Upper lobe of right lung (tissue), 1 donor: ENCODE data around the gene RBM28. TPM values are rescaled to one million over a fixed set of nuclear protein-coding genes. Genes with fewer than 3 reads are reported as not detected.

ENCODE experiments used
- ATAC-seq: fragments of 200-7000 bp; cut with Tn5 transposase; one replicate; pipeline ENCODE4 v1.9.1; 2020; ENCODE audit warnings: mild to moderate bottlenecking, moderate library complexity
- DNase-seq: peaks from one replicate; pipeline ENCODE4 v3.0.0-alpha.2; 2020
- H3K27ac ChIP-seq: fragments of 200-600 bp; one replicate; pipeline ENCODE4 v1.8.0; 2022
- H3K27me3 ChIP-seq: fragments of 200-600 bp; one replicate; pipeline ENCODE4 v1.8.0; 2022; ENCODE audit warnings: mild to moderate bottlenecking
- H3K36me3 ChIP-seq: fragments of 200-600 bp; one replicate; pipeline ENCODE4 v1.8.0; 2022
- H3K4me1 ChIP-seq: fragments of 200-600 bp; one replicate; pipeline ENCODE4 v1.8.0; 2022
- H3K4me3 ChIP-seq: fragments of 200-600 bp; one replicate; pipeline ENCODE4 v1.8.0; 2022; ENCODE audit warnings: mild to moderate bottlenecking
- H3K9me3 ChIP-seq: fragments of 200-600 bp; one replicate; pipeline ENCODE4 v1.8.0; 2022
- intact Hi-C: fragments of 100-400 bp; cut with DNase I; formaldehyde crosslinking; loops from one replicate; pipeline ENCODE4 v1.11.0; 2022
- long read RNA-seq: library from polyadenylated mRNA; unstranded; transcript quantifications from one replicate; pipeline ENCODE4 v2.0.0, GENCODE V29; 2021
- total RNA-seq: library from RNA; stranded (reverse); fragmentation: NEBNext Ultra II Directional; extraction: Animal tissue kit (Norgen Biotek cat#: 25700); gene quantifications from one replicate; pipeline ENCODE4 v1.2.1, GENCODE V29; 2021
- TF ChIP-seq, protein P1 (sequence below): fragments of 200-600 bp; IDR thresholded peaks from one replicate; pipeline ENCODE4 v1.8.0; 2022; ENCODE audit warnings: antibody characterized with exemption
- donor health status: DM: no; HTN: yes; CAD: no; lungs with severe emphysema.

The RBM28 gene, protein sequence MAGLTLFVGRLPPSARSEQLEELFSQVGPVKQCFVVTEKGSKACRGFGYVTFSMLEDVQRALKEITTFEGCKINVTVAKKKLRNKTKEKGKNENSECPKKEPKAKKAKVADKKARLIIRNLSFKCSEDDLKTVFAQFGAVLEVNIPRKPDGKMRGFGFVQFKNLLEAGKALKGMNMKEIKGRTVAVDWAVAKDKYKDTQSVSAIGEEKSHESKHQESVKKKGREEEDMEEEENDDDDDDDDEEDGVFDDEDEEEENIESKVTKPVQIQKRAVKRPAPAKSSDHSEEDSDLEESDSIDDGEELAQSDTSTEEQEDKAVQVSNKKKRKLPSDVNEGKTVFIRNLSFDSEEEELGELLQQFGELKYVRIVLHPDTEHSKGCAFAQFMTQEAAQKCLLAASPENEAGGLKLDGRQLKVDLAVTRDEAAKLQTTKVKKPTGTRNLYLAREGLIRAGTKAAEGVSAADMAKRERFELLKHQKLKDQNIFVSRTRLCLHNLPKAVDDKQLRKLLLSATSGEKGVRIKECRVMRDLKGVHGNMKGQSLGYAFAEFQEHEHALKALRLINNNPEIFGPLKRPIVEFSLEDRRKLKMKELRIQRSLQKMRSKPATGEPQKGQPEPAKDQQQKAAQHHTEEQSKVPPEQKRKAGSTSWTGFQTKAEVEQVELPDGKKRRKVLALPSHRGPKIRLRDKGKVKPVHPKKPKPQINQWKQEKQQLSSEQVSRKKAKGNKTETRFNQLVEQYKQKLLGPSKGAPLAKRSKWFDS
- 28.3 TPM for total RNA-seq
- long read RNA-seq, full-length matches to known transcripts: 9 of 20 reads
- long read RNA-seq, partial matches to known transcripts: 4 of 20 reads
- long read RNA-seq, other reads (novel, unspliced or antisense): 7 of 20 reads

DNA sequence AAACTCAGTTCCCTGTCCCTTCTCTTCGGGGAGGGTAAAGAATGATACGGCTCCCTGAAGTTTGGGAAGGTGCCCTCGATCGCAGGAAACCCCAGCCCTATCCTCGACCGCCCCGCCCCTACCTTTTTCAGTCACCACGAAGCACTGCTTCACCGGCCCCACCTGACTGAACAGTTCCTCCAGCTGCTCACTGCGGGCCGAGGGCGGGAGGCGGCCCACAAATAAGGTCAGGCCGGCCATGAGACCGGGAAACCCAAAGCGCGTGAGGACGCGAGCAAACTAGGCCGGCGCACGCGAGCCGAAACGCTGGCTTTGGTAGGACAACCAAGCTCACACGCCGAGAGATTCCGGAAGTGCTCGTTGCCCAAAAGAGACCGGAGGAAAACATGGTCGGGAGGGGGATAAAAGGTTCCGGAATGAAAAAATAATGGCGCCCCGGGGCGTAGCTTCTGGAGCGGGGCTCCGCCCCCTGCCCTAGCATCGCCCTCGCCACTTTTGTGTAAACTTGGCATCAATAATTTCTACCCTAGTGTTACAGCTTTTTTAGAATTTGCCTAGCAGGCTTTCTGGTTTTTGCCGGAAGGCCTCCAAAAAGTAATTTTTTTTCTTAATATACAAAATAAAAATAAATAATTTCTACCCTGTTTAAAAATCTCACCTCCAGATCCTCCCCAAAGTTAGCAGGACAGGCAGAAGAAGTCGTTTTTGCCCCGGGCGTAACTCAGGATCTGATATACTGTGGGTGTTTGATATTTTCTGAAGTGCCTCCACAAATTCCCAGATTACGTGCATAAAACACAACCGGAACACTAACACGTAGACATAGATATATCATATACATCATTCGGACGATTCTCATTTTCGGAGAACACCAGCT, at the start of gene RBM28:
RBM28 (minus strand) TSS at position 355 of the 877 bp plus-strand sequence; CDS start at position 240, 115 bp downstream.
- Histone ChIP-seq H3K27ac (peak within 1 kb of the TSS; percentile 88), H3K27me3 (no peaks in the 10 kb centered on the region), H3K4me3 (peak within 1 kb of the TSS; percentile 86), H3K9me3 (no peaks in the 10 kb centered on the region), H3K36me3 (peaks cover 4% of the 10 kb centered on the region), H3K4me1 (peaks cover 16% of the 10 kb centered on the region)
- peak; percentile 98 for ATAC-seq
- TF ChIP-seq, protein P1, sequence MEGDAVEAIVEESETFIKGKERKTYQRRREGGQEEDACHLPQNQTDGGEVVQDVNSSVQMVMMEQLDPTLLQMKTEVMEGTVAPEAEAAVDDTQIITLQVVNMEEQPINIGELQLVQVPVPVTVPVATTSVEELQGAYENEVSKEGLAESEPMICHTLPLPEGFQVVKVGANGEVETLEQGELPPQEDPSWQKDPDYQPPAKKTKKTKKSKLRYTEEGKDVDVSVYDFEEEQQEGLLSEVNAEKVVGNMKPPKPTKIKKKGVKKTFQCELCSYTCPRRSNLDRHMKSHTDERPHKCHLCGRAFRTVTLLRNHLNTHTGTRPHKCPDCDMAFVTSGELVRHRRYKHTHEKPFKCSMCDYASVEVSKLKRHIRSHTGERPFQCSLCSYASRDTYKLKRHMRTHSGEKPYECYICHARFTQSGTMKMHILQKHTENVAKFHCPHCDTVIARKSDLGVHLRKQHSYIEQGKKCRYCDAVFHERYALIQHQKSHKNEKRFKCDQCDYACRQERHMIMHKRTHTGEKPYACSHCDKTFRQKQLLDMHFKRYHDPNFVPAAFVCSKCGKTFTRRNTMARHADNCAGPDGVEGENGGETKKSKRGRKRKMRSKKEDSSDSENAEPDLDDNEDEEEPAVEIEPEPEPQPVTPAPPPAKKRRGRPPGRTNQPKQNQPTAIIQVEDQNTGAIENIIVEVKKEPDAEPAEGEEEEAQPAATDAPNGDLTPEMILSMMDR: no peak
- intact Hi-C loops: no loop called here
- peak; percentile 91 for DNase-seq

DNA sequence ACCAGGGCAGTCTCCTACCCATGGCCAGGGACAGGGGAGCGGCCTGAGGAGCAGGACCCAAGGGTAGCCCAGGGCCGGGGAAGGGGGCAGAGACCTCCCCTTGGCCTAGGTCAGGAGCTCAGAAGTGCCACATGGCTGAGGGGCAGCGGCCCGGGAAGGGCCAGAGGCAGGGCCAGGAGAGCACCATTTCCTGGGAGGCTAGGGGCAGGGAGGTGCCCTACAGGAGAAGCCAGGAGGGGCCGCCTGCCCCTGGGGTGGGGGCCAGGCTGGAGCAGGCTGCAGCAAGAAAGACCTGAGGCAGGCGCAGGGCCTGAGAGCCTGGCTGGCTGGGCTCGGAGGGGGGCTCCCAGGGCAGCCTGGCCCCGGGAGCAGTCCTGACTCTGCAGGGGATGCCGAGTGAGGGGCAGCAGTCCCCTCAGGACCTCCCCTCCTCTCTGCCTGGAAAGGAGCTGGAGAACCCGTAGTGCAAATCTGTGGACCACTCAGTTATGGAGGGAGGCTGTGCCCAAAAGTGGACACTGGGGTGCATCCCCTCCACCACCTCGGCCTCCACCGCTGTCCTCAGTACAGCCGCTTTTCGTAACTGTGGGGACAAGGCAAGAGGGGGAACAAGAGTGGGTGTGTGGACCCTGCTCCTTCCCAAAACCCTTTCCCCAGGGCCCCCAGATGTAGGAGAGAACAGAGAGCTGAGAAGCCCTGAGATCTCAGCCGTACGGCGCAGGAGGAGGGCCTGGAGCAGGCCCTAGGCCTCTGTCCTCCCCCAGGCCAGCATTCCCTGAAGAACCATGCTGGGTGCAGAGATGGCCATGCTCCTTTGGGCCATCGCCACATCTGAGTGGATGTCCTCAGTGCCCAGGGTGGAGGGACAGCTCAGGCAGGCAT, 49.0 kb upstream of the RBM28 start:
- no peak for ATAC-seq
- H3K36me3 ChIP-seq: peaks cover 48% of the 10 kb centered on the region
- H3K27ac ChIP-seq: no peak overlapping the region
- DNase-seq: no peak
- no peaks in the 10 kb centered on the region for H3K4me1 ChIP-seq
- H3K9me3 ChIP-seq: no peaks in the 10 kb centered on the region
- TF ChIP-seq, protein P1: no peak
- no peak overlapping the region for H3K4me3 ChIP-seq
- intact Hi-C loops: no loop called here
- H3K27me3 ChIP-seq: peaks cover 9% of the 10 kb centered on the region

DNA sequence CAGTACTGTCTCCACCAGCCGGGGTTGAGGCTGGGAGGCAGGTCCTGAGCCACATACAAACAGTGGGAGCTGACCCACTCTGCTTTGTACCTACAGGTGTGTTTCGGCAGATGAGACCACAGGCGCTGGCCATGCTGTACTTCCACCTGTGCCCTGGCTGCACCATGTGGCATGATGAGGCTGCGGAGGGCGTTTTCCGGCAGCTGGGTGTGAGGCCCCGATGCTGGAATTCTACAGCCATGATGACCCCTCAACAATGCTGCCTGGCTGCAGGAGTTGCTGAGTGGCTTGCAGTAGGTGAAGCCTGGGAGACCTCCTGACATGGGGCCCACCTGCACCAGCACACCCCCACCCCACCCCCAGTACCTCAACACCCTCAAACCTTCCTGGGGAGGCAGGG, 48.1 kb upstream of the RBM28 start:
- TF ChIP-seq, protein P1: no peak
- H3K27me3 ChIP-seq: peaks cover 9% of the 10 kb centered on the region
- DNase-seq (no peak), ATAC-seq (no peak)
- no peaks in the 10 kb centered on the region for H3K9me3 ChIP-seq
- intact Hi-C loops: no loop called here
- peaks cover 39% of the 10 kb centered on the region for H3K36me3 ChIP-seq
- no peak overlapping the region for H3K27ac ChIP-seq
- H3K4me3 ChIP-seq: no peak overlapping the region
- H3K4me1 ChIP-seq: no peaks in the 10 kb centered on the region

DNA sequence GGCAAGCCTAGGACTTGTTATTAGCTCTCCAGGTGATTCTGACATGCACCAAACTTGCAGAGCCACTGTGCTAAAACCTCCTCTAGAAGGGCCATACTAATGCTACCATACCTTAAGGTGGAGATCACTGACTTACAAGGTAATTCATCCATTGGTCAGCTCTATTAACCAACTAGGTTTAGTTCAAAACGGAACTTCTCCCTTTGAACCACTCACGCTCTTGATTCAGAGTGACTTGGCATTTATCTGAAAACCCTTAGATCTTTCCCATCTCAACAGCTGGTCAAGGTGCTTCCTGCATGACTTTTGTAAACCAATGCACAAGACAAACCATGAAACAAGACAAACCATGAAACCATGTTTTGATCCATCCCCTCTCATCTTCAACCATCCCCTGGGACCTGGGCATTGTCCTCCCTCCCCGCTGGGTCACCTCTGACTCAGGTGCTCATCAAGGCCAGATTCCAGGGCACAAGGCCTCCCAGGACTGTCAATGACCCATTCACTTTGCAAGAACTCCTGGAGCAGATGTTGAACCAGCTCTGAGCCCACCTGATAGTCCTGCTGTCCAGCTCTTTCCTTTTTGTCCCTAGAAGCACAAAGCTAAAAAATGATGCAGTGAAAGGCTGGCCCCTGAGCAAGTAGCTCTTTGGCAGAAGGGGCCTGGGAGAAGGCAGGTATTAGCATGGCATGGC, 47.3 kb upstream of the RBM28 start:
- H3K27me3 ChIP-seq: peaks cover 9% of the 10 kb centered on the region
- no peaks in the 10 kb centered on the region for H3K4me1 ChIP-seq
- no peak overlapping the region for H3K4me3 ChIP-seq
- TF ChIP-seq, protein P1: no peak
- peaks cover 32% of the 10 kb centered on the region for H3K36me3 ChIP-seq
- intact Hi-C loops: no loop called here
- no peak overlapping the region for H3K27ac ChIP-seq
- no peaks in the 10 kb centered on the region for H3K9me3 ChIP-seq
- no peak for ATAC-seq
- no peak for DNase-seq
